SK-N-SH (cell line): Measurements from ENCODE around the gene BUD23. TPM values are rescaled to one million over a fixed set of nuclear protein-coding genes. Genes with fewer than 3 reads are reported as not detected.
"Not testable (repeated sequence)": the region's sequence is repeated elsewhere in the genome, so short reads cannot be mapped to it uniquely, and the experiment has no call there.

Source experiments
- CTCF ChIA-PET: fragments of 300-600, 350-600 bp; formaldehyde crosslinking; extraction: SDS; loops from one replicate; lab custom pipeline; 2021; lab: Yijun Ruan, JAX
- POLR2A ChIA-PET: fragments of 350-600 bp; sonication (Branson Sonifier 250); formaldehyde crosslinking; extraction: SDS; loops from one replicate; lab custom pipeline; 2020; ENCODE audit warnings: antibody characterized with exemption, inconsistent platforms; lab: Yijun Ruan, JAX
- DNase-seq: peaks from one replicate; pipeline ENCODE4 v3.0.0; 2012
- H2AFZ ChIP-seq: fragments of 200-600 bp; sonication (generic); 2 replicates; pipeline ENCODE4 v1.8.1; 2016; ENCODE audit warnings: antibody characterized with exemption, mild to moderate bottlenecking, low read depth
- H3F3A ChIP-seq: fragments of 200-600 bp; sonication (generic); replicated peaks from 2 replicates; pipeline ENCODE3; 2016; ENCODE audit warnings: antibody characterized with exemption, mild to moderate bottlenecking; ENCODE audit not compliant: insufficient read depth
- H3K27ac ChIP-seq, 2 experiments: fragments of 200-500 bp in 1 of 2; fragments of 200-600 bp in 1 of 2; sonication (Bioruptor generic) in 1 of 2; sonication (generic), shearing (Covaris generic) in 1 of 2; 2 replicates each; pipeline versions ENCODE4 v1.5.1 to v1.6.1; 2014 to 2016; ENCODE audit warnings: low read depth in 2 of 2, inconsistent platforms in 1 of 2, low read length in 1 of 2, mild to moderate bottlenecking in 1 of 2, mixed read lengths in 1 of 2
- H3K27me3 ChIP-seq: fragments of 200-600 bp; sonication (generic), shearing (Covaris generic); 2 replicates; pipeline ENCODE4 v1.6.1; 2016; ENCODE audit warnings: mixed run types; ENCODE audit not compliant: insufficient read depth
- H3K36me3 ChIP-seq, 2 experiments: fragments of 200-500 bp in 1 of 2; fragments of 200-600 bp in 1 of 2; sonication (Bioruptor generic) in 1 of 2; sonication (generic) in 1 of 2; replicated peaks in 1 of 2; 2 replicates each; pipeline versions ENCODE3 to v1.5.1; 2014 to 2016; ENCODE audit warnings: low read length in 1 of 2, mild to moderate bottlenecking in 1 of 2; ENCODE audit not compliant: insufficient read depth in 2 of 2, control insufficient read depth in 1 of 2
- H3K4me1 ChIP-seq, 2 experiments: fragments of 200-500 bp in 1 of 2; fragments of 200-600 bp in 1 of 2; sonication (Bioruptor generic) in 1 of 2; sonication (generic), shearing (Covaris generic) in 1 of 2; 2 replicates each; pipeline versions ENCODE4 v1.5.1 to v1.6.1; 2014 to 2016; ENCODE audit warnings: low read depth in 1 of 2, low read length in 1 of 2, mixed run types in 1 of 2; ENCODE audit not compliant: insufficient read depth in 2 of 2, control insufficient read depth in 1 of 2
- H3K4me2 ChIP-seq: fragments of 200-600 bp; sonication (generic), shearing (Covaris generic); 2 replicates; pipeline ENCODE4 v1.6.1; 2017; ENCODE audit warnings: mixed run types
- H3K4me3 ChIP-seq, 2 experiments: fragments of 200-500 bp in 1 of 2; fragments of 200-600 bp in 1 of 2; sonication (Bioruptor generic) in 1 of 2; sonication (generic), shearing (Covaris generic) in 1 of 2; 2 replicates each; pipeline versions ENCODE4 v1.5.1 to v1.8.1; 2014 to 2016; ENCODE audit warnings: low read depth in 2 of 2, inconsistent platforms in 1 of 2, low read length in 1 of 2, mild to moderate bottlenecking in 1 of 2, mixed read lengths in 1 of 2, moderate library complexity in 1 of 2
- H3K79me2 ChIP-seq: fragments of 200-600 bp; sonication (generic); 2 replicates; pipeline ENCODE4 v1.8.1; 2017; ENCODE audit warnings: mild to moderate bottlenecking; ENCODE audit not compliant: insufficient read depth
- H3K9ac ChIP-seq: fragments of 200-600 bp; sonication (generic); 2 replicates; pipeline ENCODE4 v1.6.1; 2017; ENCODE audit warnings: mixed run types
- H3K9me2 ChIP-seq: fragments of 200-600 bp; sonication (generic); 2 replicates; pipeline ENCODE4 v1.6.1; 2017; ENCODE audit warnings: mixed run types
- H3K9me3 ChIP-seq: fragments of 200-600 bp; sonication (generic); 2 replicates; pipeline ENCODE4 v1.6.1; 2017; ENCODE audit warnings: mixed run types, mild to moderate bottlenecking, moderate library complexity
- H4K20me1 ChIP-seq: fragments of 200-600 bp; sonication (generic); 2 replicates; pipeline ENCODE4 v1.6.1; 2017; ENCODE audit warnings: mild to moderate bottlenecking, mixed run types; ENCODE audit not compliant: insufficient read depth
- CHD2 ChIP-seq: fragments of 150-350 bp; IDR thresholded peaks from 2 replicates; pipeline ENCODE4 v1.6.1; 2018; ENCODE audit warnings: low read length; ENCODE audit not compliant: partially characterized antibody
- EZH2phosphoT487 ChIP-seq: fragments of 200-600 bp; sonication (generic); IDR thresholded peaks from 2 replicates; pipeline ENCODE4 v1.6.1; 2017; ENCODE audit warnings: low read depth, mixed run types, mild to moderate bottlenecking, antibody characterized with exemption, moderate library complexity, borderline replicate concordance
- FOXM1 ChIP-seq: IDR thresholded peaks from 2 replicates; pipeline ENCODE4 v1.4.0; 2012; ENCODE audit warnings: low read depth, mild to moderate bottlenecking
- GABPA ChIP-seq: IDR thresholded peaks from 2 replicates; pipeline ENCODE4 v1.4.0; 2012; ENCODE audit warnings: low read depth, mild to moderate bottlenecking
- GATA2 ChIP-seq: sonication (generic); formaldehyde crosslinking; IDR thresholded peaks from 2 replicates; pipeline ENCODE4 v1.5.0; 2020; ENCODE audit warnings: mild to moderate bottlenecking, missing genetic modification reagents
- JUND ChIP-seq: IDR thresholded peaks from 2 replicates; pipeline ENCODE4 v1.4.0; 2012
- MAX ChIP-seq: IDR thresholded peaks from 2 replicates; pipeline ENCODE4 v1.4.0; 2012; ENCODE audit warnings: low read depth
- MEF2A ChIP-seq: IDR thresholded peaks from 2 replicates; pipeline ENCODE4 v1.4.0; 2012; ENCODE audit warnings: low read depth, borderline replicate concordance
- NRF1 ChIP-seq: IDR thresholded peaks from 2 replicates; pipeline ENCODE4 v1.6.1; 2012; ENCODE audit warnings: low read depth, mild to moderate bottlenecking, low read length
- PBX3 ChIP-seq: IDR thresholded peaks from 2 replicates; pipeline ENCODE4; 2012
- RAD21 ChIP-seq: IDR thresholded peaks from 2 replicates; pipeline ENCODE4 v1.6.1; 2012; ENCODE audit warnings: mild to moderate bottlenecking, low read length
- RCOR1 ChIP-seq: fragments of 150-350 bp; IDR thresholded peaks from 2 replicates; pipeline ENCODE4 v1.6.1; 2017; ENCODE audit warnings: antibody characterized with exemption, low read length
- RXRA ChIP-seq: IDR thresholded peaks from 2 replicates; pipeline ENCODE4 v1.4.0; 2012; ENCODE audit warnings: low read depth, mild to moderate bottlenecking, borderline replicate concordance
- SIN3A ChIP-seq: IDR thresholded peaks from 2 replicates; pipeline ENCODE4 v1.6.1; 2012; ENCODE audit warnings: low read depth, mild to moderate bottlenecking, low read length, moderate library complexity, borderline replicate concordance
- SMC3 ChIP-seq: IDR thresholded peaks from 2 replicates; pipeline ENCODE4 v1.6.1; 2012; ENCODE audit warnings: low read depth, low read length, improper control_type of control experiment
- TAF1 ChIP-seq: IDR thresholded peaks from 2 replicates; pipeline ENCODE4 v1.6.1; 2012; ENCODE audit warnings: low read depth, mild to moderate bottlenecking, low read length, moderate library complexity, borderline replicate concordance
- TCF12 ChIP-seq: IDR thresholded peaks from 2 replicates; pipeline ENCODE4 v1.4.0; 2012
- TEAD4 ChIP-seq: IDR thresholded peaks from 2 replicates; pipeline ENCODE4 v1.4.0; 2012; ENCODE audit warnings: mild to moderate bottlenecking, borderline replicate concordance; ENCODE audit not compliant: insufficient read depth
- ZBTB33 ChIP-seq: IDR thresholded peaks from 2 replicates; pipeline ENCODE4 v1.4.0; 2012; ENCODE audit warnings: low read depth, borderline replicate concordance
- WGBS: methylation state at CpG from one replicate; pipeline ENCODE4 v1.1.6; 2017; ENCODE audit warnings: low lambda C conversion rate; 5-methylcytosine and 5-hydroxymethylcytosine counted together
- polyA plus RNA-seq, 3 experiments: library from polyadenylated mRNA; depleted of rRNA; stranded (reverse); fragments of >200 nt; gene quantifications; 2 replicates each; pipeline ENCODE4 v1.2.3, GENCODE V29; 2012

BUD23 gene
- polyA plus RNA-seq, 1 of the 3 experiments (the other 2 are of a cell fraction), result 206 TPM

- no peak for TF ChIP-seq ZBTB33
- TF ChIP-seq EZH2phosphoT487, result no peak
- no peak for TF ChIP-seq GATA2
- no peak for TF ChIP-seq JUND
- TF ChIP-seq RXRA, result no peak
- no peak for TF ChIP-seq GABPA
- no peak for TF ChIP-seq RCOR1
- TF ChIP-seq NRF1, result no peak
- no peak for TF ChIP-seq SMC3
- TF ChIP-seq PBX3, result no peak
Measured at GRCh38 chr7:73712773-73713172, 29.4 kb downstream of the BUD23 start (continued).

GRCh38 chr7:73713319-73713718 lies 29.9 kb downstream of the BUD23 start:
- H3K4me2 ChIP-seq, H2AFZ ChIP-seq, H3K9ac ChIP-seq, H3K9me2 ChIP-seq, H3K4me3 ChIP-seq, DNase-seq, H3K9me3 ChIP-seq, H3K27me3 ChIP-seq: not testable (repeated sequence)
- Histone ChIP-seq H3K4me1 (peaks cover 6 to 44% of the 10 kb centered on the region in 2 experiments; a peak in 3 of 4 replicates), H3K36me3 (peaks cover 7 to 46% of the 10 kb centered on the region in 2 experiments), H4K20me1 (peaks cover 96% of the 10 kb centered on the region), H3K79me2 (peaks cover 98% of the 10 kb centered on the region), H3K27ac (0 out of 4 replicates have a peak overlapping the region, but pooled peaks of 1 of the 2 experiments have one; percentile 0), H3F3A (peaks cover 55% of the 10 kb centered on the region)
- CTCF ChIA-PET, result interaction anchor here (1.0 to 3.3 kb wide), 4 partner anchors 11 to 106 kb away, joined by 3 to 15 read pairs (median 9); no protein-coding TSS in a partner anchor
- POLR2A ChIA-PET, result interaction anchor here (1.3 kb wide), 1 partner anchor 13 kb away, joined by 3 read pairs; no protein-coding TSS in a partner anchor
- WGBS, result 94% methylated on average over 6 of the region's 6 CpGs

- Histone ChIP-seq H3K4me1 (peaks cover 14 to 44% of the 10 kb centered on the region in 2 experiments; a peak in 3 of 4 replicates), H3K9me2 (no peaks in the 10 kb centered on the region), H3K79me2 (peaks cover 84% of the 10 kb centered on the region), H2AFZ (no peak overlapping the region), H3F3A (peaks cover 45% of the 10 kb centered on the region), H3K9me3 (no peaks in the 10 kb centered on the region), H4K20me1 (peaks cover 75% of the 10 kb centered on the region), H3K4me2 (peak overlapping the region; percentile 99), H3K27ac (peak overlapping the region in 1 of 2 experiments; percentile 88; a peak in 2 of 4 replicates), H3K4me3 (peak overlapping the region in 1 of 2 experiments; percentile 5; a peak in 1 of 4 replicates), H3K36me3 (peaks cover 2 to 43% of the 10 kb centered on the region in 2 experiments), H3K9ac (peak overlapping the region; percentile 41; the same call in 1 of the 2 replicates), H3K27me3 (no peaks in the 10 kb centered on the region)
- 40% methylated on average over 14 of the region's 16 CpGs for WGBS
- no peak for DNase-seq
- CTCF ChIA-PET, result interaction anchor here (0.6 to 3.4 kb wide), 6 partner anchors 10 to 109 kb away, joined by 3 to 20 read pairs (median 6); no protein-coding TSS in a partner anchor
- POLR2A ChIA-PET, result no interaction called here
- TF ChIP-seq FOXM1 (no peak), RAD21 (no peak), TCF12 (peak; percentile 93), MAX (peak; percentile 81), MEF2A (peak; percentile 87; the same call in 1 of the 2 replicates), TEAD4 (0 out of 2 replicates have a peak, but pooled peaks have one; percentile 64), GATA2 (no peak), RXRA (peak; percentile 100), TAF1 (no peak), CHD2 (no peak), ZBTB33 (peak; percentile 80), SIN3A (peak; percentile 87; the same call in 1 of the 2 replicates), GABPA (peak; percentile 31; the same call in 1 of the 2 replicates), SMC3 (no peak)
Measured at GRCh38 chr7:73715648-73716317, 32.4 kb downstream of the BUD23 start.
